ENCODE results near the gene LMF1.
"Not testable (repeated sequence)": the region's sequence is repeated elsewhere in the genome, so short reads cannot be mapped to it uniquely, and the experiment has no call there.

Gene LMF1

DNA sequence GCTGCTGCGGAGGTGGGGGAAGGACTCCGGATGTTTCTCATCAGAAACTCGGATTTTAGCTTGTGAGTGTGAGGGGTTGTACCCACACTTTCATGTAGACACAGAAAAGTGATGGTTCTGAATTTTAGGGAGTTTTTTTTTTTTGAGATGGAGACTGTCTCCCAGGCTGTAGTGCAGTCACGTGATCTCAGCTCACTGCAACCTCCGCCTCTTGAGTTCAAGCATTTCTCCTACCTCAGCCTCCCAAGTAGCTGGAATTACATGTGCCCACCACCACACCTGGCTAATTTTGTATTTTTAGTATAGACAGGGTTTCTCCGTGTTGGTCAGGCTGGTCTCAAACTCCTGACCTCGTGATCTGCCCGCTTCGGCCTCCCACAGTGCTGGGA is 147.9 kb downstream of the LMF1 start:
- FAIRE-seq, result no peak

DNA sequence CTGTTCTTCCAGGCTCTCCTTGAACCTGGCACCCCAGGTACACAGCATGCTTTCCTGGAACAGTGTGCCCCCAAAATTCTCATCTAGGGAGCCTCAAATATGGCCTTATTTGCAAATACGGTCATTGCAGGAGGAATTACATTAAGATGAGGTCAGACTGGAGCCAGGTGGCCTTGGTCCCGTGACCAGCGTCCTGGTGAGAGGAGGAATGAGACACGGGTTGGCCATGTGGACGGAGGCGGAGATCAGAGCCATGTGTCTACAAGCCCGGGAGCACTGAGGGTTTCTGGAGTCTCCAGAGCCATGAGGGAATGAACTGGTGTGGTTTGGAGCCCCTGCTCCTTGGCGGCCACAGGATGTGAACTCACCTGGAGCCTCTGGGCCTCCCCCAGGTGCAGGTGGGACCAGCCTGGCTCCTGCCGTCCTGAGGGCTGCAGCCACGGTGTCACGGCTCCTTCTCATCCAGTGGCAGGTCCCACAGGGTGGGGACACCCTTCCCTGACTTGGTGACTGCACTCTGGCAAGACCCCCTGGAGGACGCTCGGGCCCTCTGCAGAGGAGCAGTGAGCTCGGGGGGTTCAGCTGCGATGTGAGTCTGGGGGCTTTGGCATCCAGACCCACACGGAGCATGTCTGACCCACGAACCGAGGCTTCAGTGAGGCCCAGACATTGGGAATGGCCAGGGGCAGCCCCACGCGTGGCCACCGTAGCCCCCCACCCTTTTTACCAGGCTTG is 148.4 kb downstream of the LMF1 start:
- no peak for FAIRE-seq

- no peak for FAIRE-seq
Measured at GRCh38 chr16:821751-822150, 149.0 kb downstream of the LMF1 start.

GRCh38 chr16:820748-821147 is 150.0 kb downstream of the LMF1 start:
- FAIRE-seq, result no peak

GRCh38 chr16:820044-820408 is 150.8 kb downstream of the LMF1 start:
- not testable (repeated sequence) for FAIRE-seq

DNA sequence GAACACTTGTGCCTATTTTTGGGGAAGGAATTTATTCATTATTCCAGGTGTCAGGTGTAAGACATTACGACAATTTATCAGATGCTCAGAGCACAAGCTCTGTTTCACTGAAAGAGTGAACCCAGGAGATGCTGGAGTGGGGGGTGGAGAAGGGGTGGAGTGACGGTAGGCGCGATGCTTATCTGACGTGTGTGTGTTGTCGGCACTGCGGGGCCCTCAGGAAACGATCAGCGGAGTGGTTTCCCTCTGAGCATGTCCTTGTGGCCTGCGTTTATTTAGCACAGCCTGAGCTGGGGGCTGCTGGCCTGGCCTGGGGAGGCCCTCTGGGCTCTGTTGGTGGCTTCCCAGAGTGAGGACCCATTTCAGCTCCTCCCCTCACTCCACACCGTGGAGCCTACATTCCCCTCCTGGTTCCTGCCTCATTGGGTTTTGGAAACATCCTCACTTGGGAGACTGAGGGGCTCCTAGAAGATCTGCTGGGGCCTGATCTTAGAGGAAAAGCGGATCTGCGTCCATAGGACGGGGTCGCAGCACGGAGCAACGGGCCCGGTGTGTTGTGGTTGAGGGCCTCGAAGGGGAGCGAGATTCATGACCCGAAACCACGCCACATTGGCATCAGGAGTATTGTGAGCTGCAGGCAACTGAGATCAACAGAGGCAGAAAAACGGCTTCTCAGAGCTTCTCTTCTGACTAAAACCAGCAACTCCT is 151.3 kb downstream of the LMF1 start:
- FAIRE-seq, result no peak

- FAIRE-seq, result no peak
Measured at GRCh38 chr16:818592-818991, 152.2 kb downstream of the LMF1 start.

- no peak for FAIRE-seq
Measured at GRCh38 chr16:818132-818531, 152.7 kb downstream of the LMF1 start.

DNA sequence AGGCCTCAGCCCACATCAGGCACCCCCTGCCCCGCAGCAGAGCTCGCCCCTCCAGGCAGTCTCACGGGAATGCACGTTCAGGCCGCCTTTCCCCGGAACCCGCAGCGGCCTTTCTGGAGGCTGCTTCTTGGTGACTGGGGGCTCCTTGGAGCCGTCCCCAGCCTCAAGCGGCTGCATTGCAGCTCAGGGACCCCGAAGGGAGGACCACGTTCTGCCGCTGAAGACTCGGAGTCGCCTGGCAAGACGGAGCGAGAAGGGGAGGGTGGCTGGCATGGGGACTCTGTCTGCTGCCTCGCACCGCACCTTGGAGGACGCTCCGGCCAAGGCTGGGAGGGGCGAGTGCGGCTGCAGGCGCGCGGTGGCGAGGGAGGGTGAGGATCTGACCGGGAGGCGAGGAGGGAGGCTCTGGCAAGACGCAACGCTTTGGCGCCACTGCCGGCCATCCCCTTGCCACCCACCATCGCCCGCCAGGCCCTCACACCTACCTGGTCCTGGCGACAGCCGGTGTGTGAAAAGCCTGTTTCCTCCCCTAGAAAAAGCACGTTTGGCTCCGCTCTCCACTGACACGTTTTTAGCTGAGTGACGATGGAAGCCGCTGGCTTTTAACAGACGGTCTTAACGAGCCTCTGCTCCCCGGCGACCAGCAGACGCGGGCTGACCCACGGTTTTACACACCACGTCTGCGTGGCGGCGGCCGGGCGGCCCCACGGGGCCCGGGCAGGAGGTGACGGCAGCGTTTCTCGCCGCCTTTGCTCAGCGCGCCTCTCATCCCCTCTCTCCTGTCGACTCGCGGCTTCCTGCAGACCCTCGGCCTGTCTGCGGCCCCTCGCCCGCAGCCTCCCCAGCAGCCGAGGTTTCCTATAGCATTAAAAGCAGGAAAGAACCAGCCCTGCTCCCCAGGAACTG is 153.5 kb downstream of the LMF1 start:
- FAIRE-seq, result no peak

DNA sequence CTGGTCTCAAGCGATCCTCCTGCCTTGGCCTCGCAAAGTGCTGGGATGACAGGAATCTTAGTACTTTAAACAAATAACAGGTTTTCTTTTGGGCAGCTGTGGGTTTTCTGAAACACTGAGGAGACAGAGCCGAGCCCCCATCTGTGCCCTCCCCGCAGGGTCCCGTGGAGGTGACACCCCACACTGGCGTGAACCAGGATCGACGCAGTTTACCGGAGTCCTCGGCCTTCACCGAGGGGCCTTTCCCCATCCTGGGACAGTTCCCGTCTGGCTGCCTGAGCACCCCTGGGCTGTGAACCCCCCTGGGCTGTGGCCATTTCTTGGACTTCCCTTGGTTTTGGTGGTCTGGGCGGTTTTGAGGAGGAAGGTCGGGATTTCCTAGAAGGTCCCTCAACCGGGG is 154.9 kb downstream of the LMF1 start:
- no peak for FAIRE-seq

- FAIRE-seq, result no peak
Measured at GRCh38 chr16:814974-815373, 155.8 kb downstream of the LMF1 start.

DNA sequence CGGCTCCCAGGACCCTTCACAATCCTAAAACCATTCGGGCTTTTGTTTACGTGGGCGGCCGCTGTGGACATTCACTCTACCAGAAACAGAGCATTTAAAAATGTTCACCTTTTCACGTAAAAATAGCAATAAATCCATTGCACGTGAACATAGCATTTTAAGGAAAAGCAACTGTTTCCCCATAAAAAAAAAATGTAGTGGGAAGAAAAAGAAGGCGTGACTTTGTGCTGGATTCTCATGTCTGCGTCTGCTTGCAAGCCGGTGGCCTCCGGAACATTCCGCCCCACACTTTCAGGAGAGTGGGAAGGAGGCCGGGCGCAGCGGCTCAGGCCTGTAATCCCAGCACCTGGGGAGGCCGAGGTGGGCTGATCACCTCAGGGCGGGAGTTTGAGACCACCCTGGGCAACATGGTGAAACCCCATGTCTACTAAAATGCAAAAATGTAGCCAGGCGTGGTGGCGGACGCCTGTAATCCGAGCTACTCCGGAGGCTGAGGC is 156.8 kb downstream of the LMF1 start:
- no peak for FAIRE-seq

- FAIRE-seq, result no peak
Measured at GRCh38 chr16:813204-813915, 157.4 kb downstream of the LMF1 start.

- no peak for FAIRE-seq
Measured at GRCh38 chr16:808085-808386, 162.7 kb downstream of the LMF1 start.

DNA sequence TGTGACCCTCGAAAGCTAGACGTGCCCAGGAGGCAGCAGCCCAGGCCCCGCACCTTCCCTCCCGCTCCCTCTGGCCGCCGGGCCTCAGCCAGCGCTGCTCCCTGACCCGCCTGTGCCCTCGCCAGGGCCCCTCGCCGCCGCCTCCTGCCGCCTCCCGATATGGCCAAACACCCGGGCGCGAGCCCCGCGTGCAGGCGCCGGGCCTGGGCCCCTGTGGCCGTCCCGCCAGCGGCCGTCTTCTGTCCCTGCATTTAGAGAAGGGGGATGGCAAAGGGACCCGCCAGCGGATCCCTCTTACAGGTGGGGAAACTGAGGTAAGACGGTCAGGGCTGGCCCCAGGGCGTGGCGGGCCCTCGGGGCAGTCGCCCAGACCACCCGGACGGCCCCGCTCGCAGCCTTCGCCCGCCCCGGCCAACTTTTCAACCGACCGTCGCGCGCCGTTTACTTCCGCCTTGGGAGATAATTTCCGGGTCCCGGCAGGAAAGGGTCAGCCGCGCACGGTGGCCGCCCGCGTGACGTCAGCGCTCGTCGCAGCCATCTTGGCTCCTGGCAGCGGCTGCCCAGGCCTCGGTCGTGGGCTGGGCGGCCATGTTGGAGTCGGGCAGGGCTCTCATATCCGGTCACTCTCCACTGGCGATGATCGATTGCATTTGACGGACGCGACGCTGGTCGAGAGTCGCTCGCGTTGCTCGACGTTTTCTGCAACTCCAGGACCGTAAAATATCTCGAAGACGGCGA is 163.3 kb downstream of the LMF1 start:
- FAIRE-seq, result no peak

- FAIRE-seq, result no peak
Measured at GRCh38 chr16:805474-805873, 165.3 kb downstream of the LMF1 start.

DNA sequence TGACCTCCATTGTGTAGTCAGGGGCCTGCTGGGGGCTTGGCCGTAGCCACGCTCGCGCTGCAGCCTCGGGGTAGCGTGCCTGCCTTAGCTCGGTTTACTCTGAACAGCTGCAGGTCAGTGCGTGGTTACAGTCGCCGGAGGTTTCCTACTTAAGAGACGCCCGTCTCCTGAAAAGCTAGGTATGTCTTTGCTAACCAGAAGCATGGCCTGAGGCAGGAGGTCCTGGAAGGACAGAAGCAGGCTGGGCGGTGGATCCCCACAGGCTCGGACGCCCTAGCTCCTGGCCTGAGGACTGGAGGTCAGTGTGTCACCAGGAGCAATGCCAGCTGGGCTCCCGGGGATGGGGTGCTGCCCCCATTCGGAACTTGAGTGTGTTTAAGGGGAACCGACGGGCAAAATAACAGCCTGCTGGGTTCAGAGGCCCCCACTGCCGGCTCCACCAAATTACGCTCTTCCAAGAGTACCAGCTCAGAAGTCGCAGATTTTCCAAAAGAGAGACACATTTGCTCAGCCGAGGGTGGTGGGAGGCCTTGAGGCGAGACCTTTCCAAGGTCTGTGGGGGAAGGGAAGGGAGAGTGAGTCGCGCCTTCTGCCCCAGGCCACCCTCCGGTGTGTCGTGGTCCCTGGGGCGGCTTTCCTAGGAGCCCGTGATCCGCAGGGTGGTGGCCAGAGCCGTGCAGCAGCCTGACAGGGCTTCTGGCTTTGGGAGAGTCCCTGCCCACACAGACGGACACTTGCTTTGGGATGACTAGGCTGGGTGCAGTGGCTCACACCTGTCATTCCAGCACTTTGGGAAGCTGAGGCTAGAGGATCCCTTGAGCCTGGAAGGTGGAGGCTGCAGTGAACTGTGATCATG is 166.4 kb downstream of the LMF1 start:
- no peak for FAIRE-seq

GRCh38 chr16:803754-804080 is 167.1 kb downstream of the LMF1 start:
- no peak for FAIRE-seq
